Kidney epithelial cell (primary cell): ENCODE data around the gene ZNRF2. TPM values are rescaled to one million over a fixed set of nuclear protein-coding genes. Genes with fewer than 3 reads are reported as not detected.

Experiments used
- DNase-seq: peaks from one replicate; pipeline ENCODE4 v3.0.0-alpha.2; 2010; ENCODE audit warnings: low read depth
- H3K27me3 ChIP-seq: 2 replicates; pipeline ENCODE4 v1.6.0; 2011; ENCODE audit warnings: low read length; ENCODE audit not compliant: control insufficient read depth, insufficient read depth
- H3K36me3 ChIP-seq: 2 replicates; pipeline ENCODE4 v1.5.1; 2011; ENCODE audit warnings: low read length; ENCODE audit not compliant: control insufficient read depth, insufficient read depth
- H3K4me3 ChIP-seq: 2 replicates; pipeline ENCODE4 v1.5.1; 2011; ENCODE audit warnings: low read depth, mild to moderate bottlenecking, control low read depth, low read length
- CTCF ChIP-seq: IDR thresholded peaks from 2 replicates; pipeline ENCODE4 v1.5.1; 2011; ENCODE audit warnings: mild to moderate bottlenecking, moderate library complexity, low read length, control low read depth, inconsistent platforms; ENCODE audit not compliant: insufficient read depth, poor library complexity, severe bottlenecking
- total RNA-seq: library from RNA; depleted of rRNA; stranded (reverse); fragments of >200 nt; gene quantifications from 2 replicates; pipeline ENCODE4 v1.2.3, GENCODE V29; 2015

The ZNRF2 gene
- total RNA-seq, 1 donor from 2014 or later = 11.2 TPM

DNA sequence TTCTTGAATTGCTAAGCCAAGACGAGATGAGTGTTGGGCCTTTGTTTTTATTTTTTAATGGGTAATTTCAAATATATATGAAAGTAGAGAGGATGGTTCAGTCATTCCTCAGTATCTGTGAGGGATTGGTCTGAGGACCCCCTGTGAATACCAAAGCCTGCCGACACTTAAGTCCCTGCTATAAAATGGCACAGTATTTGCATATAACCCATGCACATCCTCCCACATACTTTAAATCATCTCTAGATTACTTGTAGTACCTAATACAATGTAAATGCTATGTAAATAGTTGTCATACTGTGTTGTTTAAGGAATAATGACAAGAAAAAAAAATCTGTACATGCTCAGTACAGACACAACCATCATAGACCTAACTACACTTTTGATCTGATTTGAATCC is 120.8 kb downstream of the ZNRF2 start:
- H3K27me3 ChIP-seq = no peaks in the 10 kb centered on the region
- H3K36me3 ChIP-seq = no peaks in the 10 kb centered on the region
- no peak for DNase-seq
- no peak overlapping the region for H3K4me3 ChIP-seq
- TF ChIP-seq CTCF = no peak

GRCh38 chr7:30406664-30407425 is 122.4 kb downstream of the ZNRF2 start:
- no peaks in the 10 kb centered on the region for H3K27me3 ChIP-seq
- no peak for TF ChIP-seq CTCF
- DNase-seq = no peak
- no peaks in the 10 kb centered on the region for H3K36me3 ChIP-seq
- H3K4me3 ChIP-seq = no peak overlapping the region

DNA sequence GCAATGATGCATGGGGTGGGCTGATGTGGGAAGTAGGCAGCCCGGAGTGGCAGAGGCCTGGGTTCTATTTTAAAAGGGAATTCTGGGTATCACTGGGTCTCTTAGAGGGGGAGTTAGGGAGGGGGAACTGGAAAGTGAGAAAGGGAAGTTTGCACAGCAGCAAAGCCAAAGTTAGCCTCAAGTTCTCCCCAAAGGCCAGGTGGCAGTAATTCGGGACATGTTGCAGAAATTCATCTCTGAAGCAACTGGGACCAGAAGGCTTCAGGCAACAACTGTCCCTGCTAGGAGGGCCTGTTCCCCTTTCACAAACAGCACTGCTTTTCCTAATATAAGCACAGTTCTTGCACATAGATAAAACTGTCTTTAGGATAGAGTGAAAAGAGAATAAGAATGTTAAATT is 126.8 kb downstream of the ZNRF2 start:
- TF ChIP-seq CTCF = no peak
- Histone ChIP-seq H3K36me3 (no peaks in the 10 kb centered on the region), H3K27me3 (no peaks in the 10 kb centered on the region), H3K4me3 (no peak overlapping the region)
- DNase-seq = no peak

- Histone ChIP-seq H3K27me3 (no peaks in the 10 kb centered on the region), H3K4me3 (no peak overlapping the region), H3K36me3 (no peaks in the 10 kb centered on the region)
- no peak for DNase-seq
- no peak for TF ChIP-seq CTCF
These were observed 127.5 kb downstream of the ZNRF2 start for GRCh38 chr7:30411897-30412296.

DNA sequence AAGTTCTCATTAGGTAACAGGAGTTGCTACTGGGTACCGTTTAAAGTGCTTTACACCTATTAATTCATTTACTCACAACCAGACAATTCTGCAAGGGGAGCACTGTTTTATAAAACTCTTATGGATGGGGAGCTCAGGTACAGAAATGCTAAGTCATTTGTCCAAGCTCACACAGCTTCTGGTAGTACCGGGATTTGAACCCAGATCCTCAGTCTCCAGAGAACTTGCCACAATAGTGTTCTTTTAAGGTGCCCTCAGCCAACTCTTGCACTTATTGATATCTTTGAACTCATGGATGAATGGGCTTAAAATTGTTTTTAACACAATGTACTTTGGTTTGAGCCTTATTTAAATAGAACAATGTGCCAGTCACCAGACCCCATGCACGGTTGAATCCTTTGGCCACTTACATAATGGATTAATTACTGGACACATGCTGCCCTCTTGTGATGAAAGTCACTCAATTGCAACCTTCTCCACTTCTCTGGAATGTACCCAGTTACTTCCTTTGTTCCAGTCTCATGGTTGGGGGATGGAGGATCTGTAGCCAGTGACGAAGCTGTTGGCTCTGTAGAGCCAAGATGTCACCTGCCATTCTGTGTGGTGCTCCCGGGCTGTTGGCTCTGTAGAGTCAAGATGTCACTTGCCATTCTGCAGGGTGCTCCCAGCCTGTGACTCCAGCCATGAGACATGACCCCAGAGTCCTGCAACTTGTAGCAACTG is 128.5 kb downstream of the ZNRF2 start:
- DNase-seq = peak; percentile 45
- Histone ChIP-seq H3K4me3 (no peak overlapping the region), H3K36me3 (no peaks in the 10 kb centered on the region), H3K27me3 (no peaks in the 10 kb centered on the region)
- peak; percentile 50 for TF ChIP-seq CTCF
